ENCODE measurements around the gene LY6G6D. TPM values are rescaled to one million over a fixed set of nuclear protein-coding genes. Genes with fewer than 3 reads are reported as not detected.

Gene LY6G6D
- total RNA-seq, 1 experiment from 2014 or later, result not detected

DNA sequence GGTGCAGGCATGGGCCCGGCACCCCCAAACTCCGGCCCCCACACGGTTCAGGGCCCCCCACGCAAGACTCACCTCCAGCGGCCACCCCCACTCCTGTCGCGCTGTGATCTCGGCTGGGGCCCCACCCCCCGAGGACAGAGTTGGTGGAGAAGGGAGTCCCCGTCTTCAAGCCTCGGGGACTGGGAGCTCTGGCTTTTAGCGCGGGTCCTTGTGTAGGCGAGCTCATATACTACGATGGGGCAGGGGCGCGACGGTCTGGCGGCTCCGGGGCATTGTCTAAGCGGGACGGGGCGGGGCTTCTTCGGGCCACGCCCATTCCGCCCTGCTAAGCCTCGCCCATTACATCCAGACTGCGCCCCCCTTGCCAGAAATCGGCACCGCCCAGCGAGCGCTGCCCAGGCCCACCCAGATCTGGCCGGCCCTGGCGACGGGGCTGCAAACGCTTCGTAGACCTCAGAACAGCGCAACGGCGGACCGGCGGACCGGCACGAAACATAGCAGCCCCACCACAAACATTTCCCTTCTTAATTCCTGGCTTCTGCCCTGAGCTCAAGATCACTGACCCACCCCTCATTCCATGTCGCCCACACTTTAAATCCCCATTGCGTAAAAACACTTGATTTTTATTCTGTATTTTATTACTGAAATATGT, 15.0 kb downstream of the LY6G6D start:
- H3K9me3 Mint-ChIP-seq, result no peaks in the 10 kb centered on the region
- no peaks in the 10 kb centered on the region for H3K27me3 Mint-ChIP-seq (ENCODE audit: low read depth)
- peak overlapping the region; percentile 93 for H3K4me3 Mint-ChIP-seq
- ChIA-PET POLR2A (interaction anchor here (0.6 to 3.6 kb wide), 13 partner anchors 9 to 189 kb away, joined by 3 to 32 read pairs (median 5); partner anchors contain the start of genes BAG6, C6orf47, DDX39B and GPANK1), CTCF (interaction anchor here (0.6 to 4.0 kb wide), 41 partner anchors 7 to 318 kb away, joined by 3 to 66 read pairs (median 5); partner anchors contain the start of genes ABHD16A, BAG6, C6orf47 and DDX39B)
- ATAC-seq (peak; percentile 75), DNase-seq (ENCODE audit: low spot score) (peak; percentile 95)
- TF ChIP-seq, protein P1, sequence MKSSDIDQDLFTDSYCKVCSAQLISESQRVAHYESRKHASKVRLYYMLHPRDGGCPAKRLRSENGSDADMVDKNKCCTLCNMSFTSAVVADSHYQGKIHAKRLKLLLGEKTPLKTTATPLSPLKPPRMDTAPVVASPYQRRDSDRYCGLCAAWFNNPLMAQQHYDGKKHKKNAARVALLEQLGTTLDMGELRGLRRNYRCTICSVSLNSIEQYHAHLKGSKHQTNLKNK (CRISPR knock-in tag; IDR thresholded peaks at IDR 0.05), result 0 out of 2 replicates have a peak, but pooled peaks have one; percentile 37
- no peak for TF ChIP-seq CBFB (CRISPR knock-in tag; IDR thresholded peaks at IDR 0.05; ENCODE audit: low read depth)
- TF ChIP-seq FOXK1 (CRISPR knock-in tag; IDR thresholded peaks at IDR 0.05), result peak; percentile 55; the same call in 1 of the 2 replicates
- peak; percentile 59; the same call in 1 of the 2 replicates for TF ChIP-seq RELA (CRISPR knock-in tag; IDR thresholded peaks at IDR 0.05; ENCODE audit: borderline replicate concordance)
- TF ChIP-seq SP1 (CRISPR knock-in tag; conservative IDR thresholded peaks at IDR 0.05), result peak; percentile 92
- peak; percentile 71; the same call in 1 of the 2 replicates for TF ChIP-seq PRRX2 (CRISPR knock-in tag; IDR thresholded peaks at IDR 0.05)
- TF ChIP-seq SMAD3 (CRISPR knock-in tag; IDR thresholded peaks at IDR 0.05; ENCODE audit: borderline replicate concordance), result peak; percentile 58; the same call in 1 of the 2 replicates
- no peak for TF ChIP-seq FOXJ3 (CRISPR knock-in tag; IDR thresholded peaks at IDR 0.05; ENCODE audit: borderline replicate concordance)
- TF ChIP-seq, protein P2, sequence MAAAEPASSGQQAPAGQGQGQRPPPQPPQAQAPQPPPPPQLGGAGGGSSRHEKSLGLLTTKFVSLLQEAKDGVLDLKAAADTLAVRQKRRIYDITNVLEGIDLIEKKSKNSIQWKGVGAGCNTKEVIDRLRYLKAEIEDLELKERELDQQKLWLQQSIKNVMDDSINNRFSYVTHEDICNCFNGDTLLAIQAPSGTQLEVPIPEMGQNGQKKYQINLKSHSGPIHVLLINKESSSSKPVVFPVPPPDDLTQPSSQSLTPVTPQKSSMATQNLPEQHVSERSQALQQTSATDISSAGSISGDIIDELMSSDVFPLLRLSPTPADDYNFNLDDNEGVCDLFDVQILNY (CRISPR knock-in tag; IDR thresholded peaks at IDR 0.05), result peak; percentile 77; the same call in 1 of the 2 replicates
- 0 out of 2 replicates have a peak, but pooled peaks have one; percentile 35 for TF ChIP-seq ATF1 (CRISPR knock-in tag; IDR thresholded peaks at IDR 0.05)
- TF ChIP-seq MYBL2 (CRISPR knock-in tag; IDR thresholded peaks at IDR 0.05), result 0 out of 2 replicates have a peak, but pooled peaks have one; percentile 70
- 0 out of 2 replicates have a peak, but pooled peaks have one; percentile 57 for TF ChIP-seq ESRRA (CRISPR knock-in tag; IDR thresholded peaks at IDR 0.05; ENCODE audit: borderline replicate concordance)
- TF ChIP-seq EMX1 (CRISPR knock-in tag; IDR thresholded peaks at IDR 0.05), result no peak
- TF ChIP-seq, protein P3, sequence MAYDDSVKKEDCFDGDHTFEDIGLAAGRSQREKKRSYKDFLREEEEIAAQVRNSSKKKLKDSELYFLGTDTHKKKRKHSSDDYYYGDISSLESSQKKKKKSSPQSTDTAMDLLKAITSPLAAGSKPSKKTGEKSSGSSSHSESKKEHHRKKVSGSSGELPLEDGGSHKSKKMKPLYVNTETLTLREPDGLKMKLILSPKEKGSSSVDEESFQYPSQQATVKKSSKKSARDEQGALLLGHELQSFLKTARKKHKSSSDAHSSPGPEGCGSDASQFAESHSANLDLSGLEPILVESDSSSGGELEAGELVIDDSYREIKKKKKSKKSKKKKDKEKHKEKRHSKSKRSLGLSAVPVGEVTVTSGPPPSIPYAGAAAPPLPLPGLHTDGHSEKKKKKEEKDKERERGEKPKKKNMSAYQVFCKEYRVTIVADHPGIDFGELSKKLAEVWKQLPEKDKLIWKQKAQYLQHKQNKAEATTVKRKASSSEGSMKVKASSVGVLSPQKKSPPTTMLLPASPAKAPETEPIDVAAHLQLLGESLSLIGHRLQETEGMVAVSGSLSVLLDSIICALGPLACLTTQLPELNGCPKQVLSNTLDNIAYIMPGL (CRISPR knock-in tag; IDR thresholded peaks at IDR 0.05), result peak; percentile 86
- 0 out of 2 replicates have a peak, but pooled peaks have one; percentile 14 for TF ChIP-seq ZNF416 (CRISPR knock-in tag; IDR thresholded peaks at IDR 0.05)
- TF ChIP-seq FOXP1 (CRISPR knock-in tag; IDR thresholded peaks at IDR 0.05; ENCODE audit: borderline replicate concordance), result peak; percentile 67; the same call in 1 of the 2 replicates
- no peak for TF ChIP-seq TEAD4 (CRISPR knock-in tag; IDR thresholded peaks at IDR 0.05)
- TF ChIP-seq NFATC4 (CRISPR knock-in tag; IDR thresholded peaks at IDR 0.05), result 0 out of 2 replicates have a peak, but pooled peaks have one; percentile 0
- H3K36me3 Mint-ChIP-seq, result peaks cover 37% of the 10 kb centered on the region
- H3K4me1 Mint-ChIP-seq, result peaks cover 21% of the 10 kb centered on the region
- H3K27ac Mint-ChIP-seq, result peak overlapping the region; percentile 98

DNA sequence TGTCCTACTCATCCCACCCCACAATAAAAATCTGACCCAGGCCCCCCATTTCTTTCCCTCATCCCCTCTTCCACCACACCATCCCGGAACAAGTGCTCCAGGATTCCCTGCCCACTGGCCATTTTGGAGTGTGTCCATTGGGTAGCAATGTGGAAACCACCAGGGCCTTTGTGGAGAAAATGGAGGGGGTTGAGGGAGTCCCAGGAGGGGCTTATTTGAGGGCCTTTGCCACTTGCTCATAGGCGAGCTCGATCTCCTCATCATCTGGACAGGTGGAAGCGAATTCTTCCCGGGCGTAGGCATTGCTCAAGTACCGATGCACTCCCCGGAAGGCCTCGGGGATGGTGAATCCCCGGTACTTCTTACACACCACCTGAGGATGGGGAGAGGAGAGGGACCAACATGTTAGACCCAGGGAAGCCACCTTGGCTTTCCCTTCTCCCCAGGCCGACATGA, 15.5 kb downstream of the LY6G6D start:
- peaks cover 21% of the 10 kb centered on the region for H3K4me1 Mint-ChIP-seq
- TF ChIP-seq, protein P4, sequence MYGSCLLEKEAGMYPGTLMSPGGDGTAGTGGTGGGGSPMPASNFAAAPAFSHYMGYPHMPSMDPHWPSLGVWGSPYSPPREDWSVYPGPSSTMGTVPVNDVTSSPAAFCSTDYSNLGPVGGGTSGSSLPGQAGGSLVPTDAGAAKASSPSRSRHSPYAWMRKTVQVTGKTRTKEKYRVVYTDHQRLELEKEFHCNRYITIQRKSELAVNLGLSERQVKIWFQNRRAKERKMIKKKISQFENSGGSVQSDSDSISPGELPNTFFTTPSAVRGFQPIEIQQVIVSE (CRISPR knock-in tag; IDR thresholded peaks at IDR 0.05; ENCODE audit: borderline replicate concordance), result no peak
- no peaks in the 10 kb centered on the region for H3K9me3 Mint-ChIP-seq
- H3K27me3 Mint-ChIP-seq (ENCODE audit: low read depth), result no peaks in the 10 kb centered on the region
- POLR2A ChIA-PET, result interaction anchor here (1.0 to 3.6 kb wide), 8 partner anchors 9 to 189 kb away, joined by 4 to 32 read pairs (median 6); partner anchors contain the start of genes DDX39B, HSPA1B, LSM2 and MSH5
- peaks cover 37% of the 10 kb centered on the region for H3K36me3 Mint-ChIP-seq
- H3K4me3 Mint-ChIP-seq, result peak overlapping the region; percentile 93
- DNase-seq (ENCODE audit: low spot score) (no peak), ATAC-seq (no peak)
- peak overlapping the region; percentile 98 for H3K27ac Mint-ChIP-seq
- CTCF ChIA-PET, result interaction anchor here (0.6 to 4.0 kb wide), 21 partner anchors 8 to 317 kb away, joined by 3 to 66 read pairs (median 6); partner anchors contain the start of genes ABHD16A, BAG6, C6orf47 and GPANK1

Measured in WTC11 (cell line).